GM23248 (cell line): ENCODE results near the gene TNS3. TPM values are rescaled to one million over a fixed set of nuclear protein-coding genes. Genes with fewer than 3 reads are reported as not detected.

ENCODE experiments used
- DNase-seq: peaks from one replicate; pipeline ENCODE4 v3.0.0-alpha.2; 2015
- H2AFZ ChIP-seq: fragments of 200-600 bp; sonication (generic); 2 replicates; pipeline ENCODE4 v1.6.1; 2016; ENCODE audit warnings: antibody characterized with exemption
- H3F3A ChIP-seq: fragments of 200-600 bp; sonication (generic); 2 replicates; pipeline ENCODE4 v1.6.1; 2016; ENCODE audit warnings: mild to moderate bottlenecking, antibody characterized with exemption, mixed run types; ENCODE audit not compliant: insufficient read depth
- H3K27ac ChIP-seq: fragments of 200-600 bp; sonication (generic); 2 replicates; pipeline ENCODE4 v1.5.1; 2016; ENCODE audit warnings: mild to moderate bottlenecking
- H3K27me3 ChIP-seq: fragments of 200-600 bp; sonication (generic); replicated peaks from 2 replicates; pipeline ENCODE4 v1.6.1; 2016; ENCODE audit warnings: mild to moderate bottlenecking; ENCODE audit not compliant: insufficient read depth
- H3K36me3 ChIP-seq: fragments of 200-600 bp; sonication (generic); 2 replicates; pipeline ENCODE4 v1.6.1; 2016; ENCODE audit warnings: low read depth, mild to moderate bottlenecking
- H3K4me1 ChIP-seq: fragments of 200-600 bp; sonication (generic); 2 replicates; pipeline ENCODE4 v1.6.1; 2016; ENCODE audit warnings: mild to moderate bottlenecking; ENCODE audit not compliant: insufficient read depth
- H3K4me2 ChIP-seq: fragments of 200-600 bp; sonication (generic); one replicate; pipeline ENCODE4 v1.6.1; 2016; ENCODE audit warnings: mild to moderate bottlenecking; ENCODE audit not compliant: unreplicated experiment
- H3K4me3 ChIP-seq: fragments of 200-600 bp; sonication (generic); 2 replicates; pipeline ENCODE4 v1.5.1; 2016; ENCODE audit warnings: mild to moderate bottlenecking
- H3K79me2 ChIP-seq: fragments of 200-600 bp; sonication (generic); 2 replicates; pipeline ENCODE4 v1.6.1; 2016; ENCODE audit warnings: mild to moderate bottlenecking; ENCODE audit not compliant: insufficient read depth
- H3K9ac ChIP-seq: fragments of 200-600 bp; sonication (generic); 2 replicates; pipeline ENCODE4 v1.6.1; 2016; ENCODE audit warnings: mild to moderate bottlenecking
- H3K9me2 ChIP-seq: fragments of 200-600 bp; sonication (generic); 2 replicates; pipeline ENCODE4 v1.6.1; 2016; ENCODE audit warnings: mixed run types, mild to moderate bottlenecking, moderate library complexity; ENCODE audit not compliant: insufficient read depth
- H3K9me3 ChIP-seq: fragments of 200-600 bp; sonication (generic); one replicate; pipeline ENCODE4 v1.6.1; 2017; ENCODE audit warnings: low read depth
- H4K20me1 ChIP-seq: fragments of 200-600 bp; sonication (generic); 2 replicates; pipeline ENCODE4 v1.6.0; 2016; ENCODE audit not compliant: insufficient read depth
- EZH2 ChIP-seq: fragments of 200-600 bp; sonication (generic); IDR thresholded peaks from 2 replicates; pipeline ENCODE4 v1.6.1; 2018; ENCODE audit warnings: antibody characterized with exemption, mild to moderate bottlenecking; ENCODE audit not compliant: insufficient read depth, poor library complexity, severe bottlenecking
- EZH2phosphoT487 ChIP-seq: fragments of 200-600 bp; sonication (generic); IDR thresholded peaks from 2 replicates; pipeline ENCODE4 v1.6.1; 2018; ENCODE audit warnings: antibody characterized with exemption, moderate library complexity, mild to moderate bottlenecking, low read depth; ENCODE audit not compliant: insufficient read depth
- WGBS, 2 experiments: methylation state at CpG; one replicate each; pipeline ENCODE4 v1.1.6; 2015 to 2017; ENCODE audit warnings: low lambda C conversion rate in 2 of 2, low coverage in 1 of 2; ENCODE audit errors: missing lambda C conversion rate in 2 of 2; 5-methylcytosine and 5-hydroxymethylcytosine counted together
- in situ Hi-C: fragments of 300-500 bp; cut with MboI; formaldehyde crosslinking; loops from 2 replicates; pipeline ENCODE4 v1.15.0; 2020
- polyA plus RNA-seq: library from polyadenylated mRNA; unstranded; fragments of >200 nt; fragmentation: Nextera tagmentation; extraction: Ambion mirVana; gene quantifications from 2 replicates; pipeline ENCODE4 v1.2.1, GENCODE V29; 2016
- total RNA-seq: library from RNA; depleted of rRNA; stranded (reverse); fragments of >200 nt; shearing (Covaris generic); gene quantifications from 2 replicates; pipeline ENCODE4 v1.2.3, GENCODE V29; 2014

TNS3 gene
- total and polyA plus RNA-seq, 2 experiments from 2014 or later: 18.6 to 47.0 TPM

- H3K4me2 ChIP-seq: no peak overlapping the region
- in situ Hi-C loops: no loop called here
- H3K79me2 ChIP-seq: peaks cover 3% of the 10 kb centered on the region; the same call in 1 of the 2 replicates
- H3F3A ChIP-seq: no peaks in the 10 kb centered on the region
- peaks cover 11% of the 10 kb centered on the region; the same call in 1 of the 2 replicates for H3K36me3 ChIP-seq
- DNase-seq: no peak
- TF ChIP-seq EZH2 (no peak), EZH2phosphoT487 (no peak)
- H3K9ac ChIP-seq: no peak overlapping the region
- no peaks in the 10 kb centered on the region for H3K9me3 ChIP-seq
- H4K20me1 ChIP-seq: no peaks in the 10 kb centered on the region; the same call in 1 of the 2 replicates
- no peaks in the 10 kb centered on the region for H3K9me2 ChIP-seq
- H3K27me3 ChIP-seq: no peaks in the 10 kb centered on the region
- H3K4me1 ChIP-seq: no peaks in the 10 kb centered on the region
- 95 to 99% methylated on average over 6 of the region's 6 CpGs for WGBS, 2 experiments
- no peak overlapping the region for H3K27ac ChIP-seq
- no peak overlapping the region for H3K4me3 ChIP-seq
- no peak overlapping the region for H2AFZ ChIP-seq
Measured at GRCh38 chr7:47347816-47348385, 234.0 kb downstream of the TNS3 start.

GRCh38 chr7:47347346-47347745, 234.6 kb downstream of the TNS3 start:
- no peak for TF ChIP-seq EZH2
- TF ChIP-seq EZH2phosphoT487: no peak
- peaks cover 11% of the 10 kb centered on the region; the same call in 1 of the 2 replicates for H3K36me3 ChIP-seq
- H2AFZ ChIP-seq: no peak overlapping the region
- H3K4me1 ChIP-seq: no peaks in the 10 kb centered on the region
- H3K27me3 ChIP-seq: no peaks in the 10 kb centered on the region
- no peak overlapping the region for H3K9ac ChIP-seq
- H3K27ac ChIP-seq: no peak overlapping the region
- in situ Hi-C loops: no loop called here
- H3F3A ChIP-seq: no peaks in the 10 kb centered on the region
- no peak overlapping the region for H3K4me2 ChIP-seq
- no peaks in the 10 kb centered on the region for H3K79me2 ChIP-seq
- DNase-seq: no peak
- WGBS, 2 experiments: 85 to 88% methylated on average over 6 of the region's 6 CpGs
- H3K4me3 ChIP-seq: no peak overlapping the region
- no peaks in the 10 kb centered on the region for H3K9me3 ChIP-seq
- H4K20me1 ChIP-seq: no peaks in the 10 kb centered on the region; the same call in 1 of the 2 replicates
- H3K9me2 ChIP-seq: no peaks in the 10 kb centered on the region

- H3K4me2 ChIP-seq: no peak overlapping the region
- no peaks in the 10 kb centered on the region for H3K27me3 ChIP-seq
- DNase-seq: no peak
- no peak overlapping the region for H3K4me3 ChIP-seq
- in situ Hi-C loops: no loop called here
- no peaks in the 10 kb centered on the region for H3K4me1 ChIP-seq
- H3K9me2 ChIP-seq: no peaks in the 10 kb centered on the region
- peaks cover 11% of the 10 kb centered on the region; the same call in 1 of the 2 replicates for H3K36me3 ChIP-seq
- no peak for TF ChIP-seq EZH2
- TF ChIP-seq EZH2phosphoT487: no peak
- no peaks in the 10 kb centered on the region; the same call in 1 of the 2 replicates for H4K20me1 ChIP-seq
- H3K9me3 ChIP-seq: no peaks in the 10 kb centered on the region
- H3K27ac ChIP-seq: no peak overlapping the region
- H3K79me2 ChIP-seq: no peaks in the 10 kb centered on the region
- no peak overlapping the region for H3K9ac ChIP-seq
- H2AFZ ChIP-seq: no peak overlapping the region
- WGBS, 2 experiments: 87% methylated on average over 7 of the region's 7 CpGs
- H3F3A ChIP-seq: no peaks in the 10 kb centered on the region
Measured at GRCh38 chr7:47346377-47346914, 235.5 kb downstream of the TNS3 start.

- Histone ChIP-seq H3K4me2 (no peak overlapping the region), H3K79me2 (no peaks in the 10 kb centered on the region)
- WGBS, 2 experiments: 94 to 96% methylated on average over 11 of the region's 11 CpGs
Measured at GRCh38 chr7:47345857-47346298, 236.0 kb downstream of the TNS3 start.

More at GRCh38 chr7:47345857-47346298, 236.0 kb downstream of the TNS3 start:
- TF ChIP-seq EZH2phosphoT487 (no peak), EZH2 (no peak)
- H3K36me3 ChIP-seq: peaks cover 13% of the 10 kb centered on the region; the same call in 1 of the 2 replicates
- in situ Hi-C loops: no loop called here
- H3K4me1 ChIP-seq: no peaks in the 10 kb centered on the region
- no peak overlapping the region for H3K9ac ChIP-seq
- no peaks in the 10 kb centered on the region for H3K27me3 ChIP-seq
- H3K9me3 ChIP-seq: no peaks in the 10 kb centered on the region
- H3F3A ChIP-seq: no peaks in the 10 kb centered on the region
- no peaks in the 10 kb centered on the region for H3K9me2 ChIP-seq
- H3K27ac ChIP-seq: no peak overlapping the region
- no peaks in the 10 kb centered on the region; the same call in 1 of the 2 replicates for H4K20me1 ChIP-seq
- no peak overlapping the region for H3K4me3 ChIP-seq
- DNase-seq: no peak
- no peak overlapping the region for H2AFZ ChIP-seq
